GM21423 (cell line): ENCODE results near the gene EEF2KMT.
"Not testable (repeated sequence)": the region's sequence is repeated elsewhere in the genome, so short reads cannot be mapped to it uniquely, and the experiment has no call there.

Experiments used
- ATAC-seq: cut with Tn5 transposase; IDR thresholded peaks from one replicate; pipeline ENCODE4 v1.9.1; 2021; ENCODE audit warnings: mild to moderate bottlenecking, moderate library complexity; ENCODE audit not compliant: unreplicated experiment

Gene EEF2KMT

GRCh38 chr16:5071681-5072333, 25.8 kb downstream of the EEF2KMT start, which contains the start of gene ALG1:
Gene ALG1 (plus strand): TSS chr16:5071843. CDS start chr16:5071850, 7 bp downstream.
- peak; percentile 86 for ATAC-seq

GRCh38 chr16:5071341-5071680, 26.3 kb downstream of the EEF2KMT start:
- no peak for ATAC-seq

GRCh38 chr16:5070431-5071186, 27.0 kb downstream of the EEF2KMT start:
- no peak for ATAC-seq

GRCh38 chr16:5069854-5070253, 27.7 kb downstream of the EEF2KMT start:
- ATAC-seq: no peak

GRCh38 chr16:5069048-5069447, 28.5 kb downstream of the EEF2KMT start:
- ATAC-seq: no peak

GRCh38 chr16:5066511-5066910, 31.1 kb downstream of the EEF2KMT start:
- no peak for ATAC-seq

- no peak for ATAC-seq
These were observed 31.8 kb downstream of the EEF2KMT start, which contains the start of gene C16orf89 for GRCh38 chr16:5065813-5066212. Gene C16orf89 (minus strand): TSS chr16:5065956. CDS start chr16:5065908, 48 bp downstream.

GRCh38 chr16:5065326-5065725, 32.3 kb downstream of the EEF2KMT start:
- ATAC-seq: no peak

- no peak for ATAC-seq
These were observed 32.7 kb downstream of the EEF2KMT start for GRCh38 chr16:5064915-5065314.

- no peak for ATAC-seq
These were observed 34.5 kb downstream of the EEF2KMT start for GRCh38 chr16:5062790-5063765.

- ATAC-seq: no peak
These were observed 35.5 kb downstream of the EEF2KMT start for GRCh38 chr16:5062051-5062450.

GRCh38 chr16:5060073-5060641, 37.4 kb downstream of the EEF2KMT start:
- ATAC-seq: no peak

- no peak for ATAC-seq
These were observed 38.1 kb downstream of the EEF2KMT start for GRCh38 chr16:5059386-5060072.

GRCh38 chr16:5058476-5058875, 39.1 kb downstream of the EEF2KMT start:
- ATAC-seq: no peak

- peak; percentile 53 for ATAC-seq
These were observed 41.2 kb downstream of the EEF2KMT start for GRCh38 chr16:5056352-5056751.

GRCh38 chr16:5054876-5055865, 42.4 kb downstream of the EEF2KMT start:
- no peak for ATAC-seq

- ATAC-seq: no peak
These were observed 50.7 kb downstream of the EEF2KMT start for GRCh38 chr16:5046914-5047313.

GRCh38 chr16:5045499-5046115, 52.0 kb downstream of the EEF2KMT start:
- no peak for ATAC-seq

- ATAC-seq: not testable (repeated sequence)
These were observed 53.0 kb downstream of the EEF2KMT start for GRCh38 chr16:5044581-5044980.
